HEK293 (cell line): ENCODE data around the gene CHCHD6.

Experiments
- CTCF ChIA-PET: fragments of 350-600 bp; formaldehyde crosslinking; extraction: SDS; loops from one replicate; lab custom pipeline; 2021; ENCODE audit warnings: antibody characterized with exemption; lab: Yijun Ruan, JAX
- POLR2A ChIA-PET: fragments of 300-600 bp; formaldehyde crosslinking; extraction: SDS; loops from one replicate; lab custom pipeline; 2020; ENCODE audit warnings: antibody characterized with exemption, inconsistent platforms; lab: Yijun Ruan, JAX
- H3K27ac ChIP-seq: fragments of 200-500 bp; sonication (Bioruptor generic); 2 replicates; pipeline ENCODE4 v1.5.1; 2014; ENCODE audit warnings: low read depth, low read length, control low read depth, inconsistent platforms; ENCODE audit errors: extremely low read depth
- H3K36me3 ChIP-seq, 2 experiments: fragments of 200-500 bp in 1 of 2; sonication (Bioruptor generic) in 1 of 2; 1 replicate in 1 of 2; 2 replicates in 1 of 2; pipeline ENCODE4 v1.5.1; 2014 to 2017; ENCODE audit warnings: inconsistent platforms in 2 of 2, low read length in 2 of 2; ENCODE audit not compliant: control insufficient read depth in 2 of 2, insufficient read depth in 1 of 2
- H3K4me1 ChIP-seq: fragments of 200-500 bp; sonication (Bioruptor generic); 2 replicates; pipeline ENCODE4 v1.5.1; 2014; ENCODE audit warnings: mild to moderate bottlenecking, low read length, inconsistent platforms; ENCODE audit not compliant: control insufficient read depth, insufficient read depth
- H3K4me3 ChIP-seq: 2 replicates; pipeline ENCODE4 v1.5.1; 2011; ENCODE audit warnings: low read depth, mild to moderate bottlenecking, control low read depth, low read length, moderate library complexity
- H3K9me3 ChIP-seq: fragments of 200-500 bp; sonication (Bioruptor generic); 2 replicates; pipeline ENCODE4 v1.5.1; 2014; ENCODE audit warnings: low read depth, low read length, inconsistent platforms; ENCODE audit not compliant: control insufficient read depth, insufficient read depth
- FEZF1 ChIP-seq: fragments of 450-650 bp; formaldehyde crosslinking; IDR thresholded peaks from 2 replicates; pipeline ENCODE4 v1.5.1; 2016; ENCODE audit warnings: missing biosample characterization, missing genetic modification characterization
- GFI1B ChIP-seq: fragments of 450-650 bp; formaldehyde crosslinking; IDR thresholded peaks from 2 replicates; pipeline ENCODE4 v1.5.1; 2016; ENCODE audit warnings: missing biosample characterization, missing genetic modification characterization
- HOXA7 ChIP-seq: sonication (generic); formaldehyde crosslinking; IDR thresholded peaks from 2 replicates; pipeline ENCODE4 v1.8.1; 2022; ENCODE audit warnings: missing genetic modification reagents, borderline replicate concordance
- KLF10 ChIP-seq: fragments of 450-650 bp; IDR thresholded peaks from 2 replicates; pipeline ENCODE4 v1.5.1; 2018; ENCODE audit warnings: missing biosample characterization, mild to moderate bottlenecking, missing genetic modification characterization
- RBAK ChIP-seq: fragments of 450-650 bp; formaldehyde crosslinking; IDR thresholded peaks from 2 replicates; pipeline ENCODE4 v1.5.1; 2016; ENCODE audit warnings: missing biosample characterization, missing genetic modification characterization
- REPIN1 ChIP-seq: fragments of 450-650 bp; formaldehyde crosslinking; IDR thresholded peaks from 2 replicates; pipeline ENCODE4 v1.5.1; 2017; ENCODE audit warnings: missing biosample characterization, missing genetic modification characterization, low read depth
- SP3 ChIP-seq: fragments of 450-650 bp; formaldehyde crosslinking; IDR thresholded peaks from 2 replicates; pipeline ENCODE4 v1.5.1; 2016; ENCODE audit warnings: missing biosample characterization, missing genetic modification characterization
- ZBTB17 ChIP-seq: fragments of 450-650 bp; formaldehyde crosslinking; IDR thresholded peaks from 2 replicates; pipeline ENCODE4 v1.5.1; 2016; ENCODE audit warnings: missing biosample characterization, missing genetic modification characterization
- ZEB2 ChIP-seq: fragments of 450-650 bp; formaldehyde crosslinking; IDR thresholded peaks from 2 replicates; pipeline ENCODE4 v1.5.1; 2016; ENCODE audit warnings: missing biosample characterization, missing genetic modification characterization
- ZIC2 ChIP-seq: fragments of 450-650 bp; formaldehyde crosslinking; IDR thresholded peaks from 2 replicates; pipeline ENCODE4 v1.5.1; 2016; ENCODE audit warnings: missing biosample characterization, missing genetic modification characterization
- ZNF112 ChIP-seq: fragments of 450-650 bp; formaldehyde crosslinking; IDR thresholded peaks from 2 replicates; pipeline ENCODE4 v1.5.0; 2017; ENCODE audit warnings: missing biosample characterization, missing genetic modification characterization
- ZNF16 ChIP-seq: fragments of 450-650 bp; formaldehyde crosslinking; IDR thresholded peaks from 2 replicates; pipeline ENCODE4 v1.5.1; 2016; ENCODE audit warnings: low read depth, missing biosample characterization, missing genetic modification characterization
- ZNF239 ChIP-seq: fragments of 450-650 bp; formaldehyde crosslinking; IDR thresholded peaks from 2 replicates; pipeline ENCODE4 v1.5.1; 2016; ENCODE audit warnings: missing biosample characterization, missing genetic modification characterization
- ZNF248 ChIP-seq: fragments of 450-650 bp; formaldehyde crosslinking; IDR thresholded peaks from 2 replicates; pipeline ENCODE4 v1.5.1; 2017; ENCODE audit warnings: missing biosample characterization, missing genetic modification characterization
- ZNF350 ChIP-seq: fragments of 450-650 bp; formaldehyde crosslinking; IDR thresholded peaks from 2 replicates; pipeline ENCODE4 v1.5.0; 2017; ENCODE audit warnings: missing biosample characterization, mild to moderate bottlenecking, missing genetic modification characterization
- ZNF354C ChIP-seq: fragments of 450-650 bp; formaldehyde crosslinking; IDR thresholded peaks from 2 replicates; pipeline ENCODE4 v1.5.1; 2016; ENCODE audit warnings: missing biosample characterization, missing genetic modification characterization, low read depth, borderline replicate concordance
- ZNF423 ChIP-seq: fragments of 450-650 bp; formaldehyde crosslinking; IDR thresholded peaks from 2 replicates; pipeline ENCODE4 v1.5.1; 2016; ENCODE audit warnings: missing biosample characterization, missing genetic modification characterization
- ZNF473 ChIP-seq: fragments of 450-650 bp; formaldehyde crosslinking; IDR thresholded peaks from 2 replicates; pipeline ENCODE4 v1.5.1; 2017; ENCODE audit warnings: missing biosample characterization, missing genetic modification characterization
- ZNF514 ChIP-seq: fragments of 450-650 bp; formaldehyde crosslinking; IDR thresholded peaks from 2 replicates; pipeline ENCODE4 v1.5.1; 2016; ENCODE audit warnings: missing biosample characterization, missing genetic modification characterization
- ZNF585B ChIP-seq: fragments of 450-650 bp; formaldehyde crosslinking; IDR thresholded peaks from 2 replicates; pipeline ENCODE4 v1.5.1; 2016; ENCODE audit warnings: missing biosample characterization, missing genetic modification characterization
- ZNF610 ChIP-seq: fragments of 450-650 bp; formaldehyde crosslinking; IDR thresholded peaks from 2 replicates; pipeline ENCODE4 v1.5.1; 2016; ENCODE audit warnings: missing biosample characterization, missing genetic modification characterization, borderline replicate concordance
- ZNF621 ChIP-seq: fragments of 450-650 bp; formaldehyde crosslinking; IDR thresholded peaks from 2 replicates; pipeline ENCODE4 v1.5.1; 2017; ENCODE audit warnings: missing biosample characterization, missing genetic modification characterization
- ZNF623 ChIP-seq: fragments of 450-650 bp; formaldehyde crosslinking; IDR thresholded peaks from 2 replicates; pipeline ENCODE4 v1.5.1; 2016; ENCODE audit warnings: missing biosample characterization, missing genetic modification characterization
- ZNF660 ChIP-seq: fragments of 450-650 bp; IDR thresholded peaks from 2 replicates; pipeline ENCODE4 v1.5.1; 2018; ENCODE audit warnings: missing biosample characterization, mild to moderate bottlenecking, missing genetic modification characterization
- ZNF664 ChIP-seq: fragments of 450-650 bp; formaldehyde crosslinking; IDR thresholded peaks from 2 replicates; pipeline ENCODE4 v1.5.1; 2016; ENCODE audit warnings: missing biosample characterization, missing genetic modification characterization
- ZNF747 ChIP-seq: fragments of 450-650 bp; formaldehyde crosslinking; IDR thresholded peaks from 2 replicates; pipeline ENCODE4 v1.5.1; 2016; ENCODE audit warnings: missing biosample characterization, missing genetic modification characterization
- ZNF791 ChIP-seq: fragments of 450-650 bp; formaldehyde crosslinking; IDR thresholded peaks from 2 replicates; pipeline ENCODE4 v1.5.1; 2016; ENCODE audit warnings: missing biosample characterization, missing genetic modification characterization
- TF ChIP-seq, protein P1 (sequence below): fragments of 450-650 bp; formaldehyde crosslinking; IDR thresholded peaks from 2 replicates; pipeline ENCODE4 v1.5.1; 2016; ENCODE audit warnings: missing biosample characterization, missing genetic modification characterization
- TF ChIP-seq, protein P2 (sequence below): fragments of 450-650 bp; formaldehyde crosslinking; IDR thresholded peaks from 2 replicates; pipeline ENCODE4 v1.5.1; 2016; ENCODE audit warnings: missing biosample characterization, missing genetic modification characterization, borderline replicate concordance
- TF ChIP-seq, protein P3 (sequence below): fragments of 450-650 bp; IDR thresholded peaks from 2 replicates; pipeline ENCODE4 v1.5.1; 2018; ENCODE audit warnings: missing biosample characterization, missing genetic modification characterization

The CHCHD6 gene

DNA sequence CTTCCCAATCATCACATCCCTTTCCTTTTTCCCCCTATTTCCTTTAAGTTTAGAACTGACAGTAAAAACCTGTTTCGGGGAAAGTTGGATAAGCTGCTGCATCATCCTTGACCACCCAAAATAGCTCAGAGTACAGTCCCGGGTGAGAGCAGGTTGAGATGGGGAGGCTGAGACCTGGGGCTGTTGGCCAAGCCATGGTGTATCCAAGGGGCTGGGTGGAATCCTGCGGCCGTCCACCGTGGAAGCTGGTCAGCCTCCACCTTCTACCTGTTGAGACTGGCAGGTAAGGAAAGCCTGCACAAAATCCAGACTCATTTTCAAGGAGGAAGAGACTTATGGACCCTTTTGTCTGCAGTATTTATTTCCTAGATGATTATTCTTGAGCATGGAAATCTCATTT is 150.6 kb downstream of the CHCHD6 start (continued):
- TF ChIP-seq, protein P1, sequence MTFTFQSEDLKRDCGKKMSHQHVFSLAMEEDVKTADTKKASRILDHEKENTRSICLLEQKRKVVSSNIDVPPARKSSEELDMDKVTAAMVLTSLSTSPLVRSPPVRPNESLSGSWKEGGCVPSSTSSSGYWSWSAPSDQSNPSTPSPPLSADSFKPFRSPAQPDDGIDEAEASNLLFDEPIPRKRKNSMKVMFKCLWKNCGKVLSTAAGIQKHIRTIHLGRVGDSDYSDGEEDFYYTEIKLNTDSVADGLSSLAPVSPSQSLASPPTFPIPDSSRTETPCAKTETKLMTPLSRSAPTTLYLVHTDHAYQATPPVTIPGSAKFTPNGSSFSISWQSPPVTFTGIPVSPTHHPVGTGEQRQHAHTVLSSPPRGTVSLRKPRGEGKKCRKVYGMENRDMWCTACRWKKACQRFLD (tag by site-specific recombination) = no peak

DNA sequence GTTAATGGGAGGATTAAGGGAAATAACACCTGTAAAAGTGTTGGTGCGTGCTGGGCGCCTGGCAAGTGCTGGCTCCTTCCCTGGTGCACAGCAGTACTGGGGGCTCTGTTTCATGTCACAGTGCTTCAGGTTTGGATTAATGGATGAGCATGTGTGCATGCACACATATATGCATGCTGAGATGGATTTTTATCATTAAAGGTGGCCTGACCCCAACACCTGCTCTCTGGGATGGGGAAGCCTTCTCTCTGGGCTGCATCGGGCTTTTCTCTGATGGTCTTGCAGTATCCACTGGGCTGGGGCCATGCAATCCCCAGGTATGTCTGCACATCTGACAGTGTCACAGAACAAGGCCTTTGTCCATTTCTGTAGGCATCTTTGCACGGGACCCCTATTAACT is 151.3 kb downstream of the CHCHD6 start:
- POLR2A ChIA-PET = no interaction called here
- TF ChIP-seq ZNF354C (no peak), ZNF585B (tag by site-specific recombination) (no peak), REPIN1 (tag by site-specific recombination) (no peak), KLF10 (no peak), RBAK (tag by site-specific recombination) (no peak), ZEB2 (tag by site-specific recombination) (no peak), ZNF239 (tag by site-specific recombination) (no peak), ZNF112 (tag by site-specific recombination) (no peak), ZNF664 (no peak), FEZF1 (tag by site-specific recombination) (no peak), ZNF423 (no peak), ZNF473 (tag by site-specific recombination) (no peak), ZNF16 (tag by site-specific recombination) (no peak), ZIC2 (tag by site-specific recombination) (no peak)
- TF ChIP-seq, all 188 proteins: peak for 0
- Histone ChIP-seq H3K4me3 (no peak overlapping the region), H3K27ac (no peak overlapping the region), H3K9me3 (no peaks in the 10 kb centered on the region), H3K4me1 (no peaks in the 10 kb centered on the region), H3K36me3 (no peaks in the 10 kb centered on the region)
- CTCF ChIA-PET = no interaction called here

DNA sequence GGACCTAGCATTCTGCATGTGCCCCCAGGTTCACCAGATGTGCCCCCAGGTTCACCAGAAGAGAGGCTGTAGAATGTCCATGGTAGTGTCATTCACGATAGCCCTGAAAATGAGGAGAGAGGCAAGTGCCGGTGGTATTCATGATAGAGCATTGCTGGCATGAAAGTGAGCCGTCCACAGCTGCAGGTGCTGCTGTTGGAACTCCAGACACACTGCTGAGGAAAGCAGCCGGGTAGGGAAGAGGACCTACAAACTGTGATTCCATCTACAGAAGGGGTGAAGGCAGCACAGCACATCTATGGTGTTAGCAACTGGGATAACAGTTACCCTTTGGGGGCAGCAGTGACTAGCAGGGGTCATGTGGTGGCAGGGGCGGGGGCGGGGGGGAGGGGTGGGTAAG is 153.9 kb downstream of the CHCHD6 start:
- ChIA-PET POLR2A (no interaction called here), CTCF (no interaction called here)
- Histone ChIP-seq H3K4me1 (no peaks in the 10 kb centered on the region), H3K36me3 (no peaks in the 10 kb centered on the region), H3K9me3 (no peaks in the 10 kb centered on the region), H3K4me3 (no peak overlapping the region), H3K27ac (no peak overlapping the region)
- no peak for TF ChIP-seq ZNF621 (tag by site-specific recombination)
- no peak for TF ChIP-seq ZNF660
- TF ChIP-seq ZNF610 (tag by site-specific recombination) = no peak

DNA sequence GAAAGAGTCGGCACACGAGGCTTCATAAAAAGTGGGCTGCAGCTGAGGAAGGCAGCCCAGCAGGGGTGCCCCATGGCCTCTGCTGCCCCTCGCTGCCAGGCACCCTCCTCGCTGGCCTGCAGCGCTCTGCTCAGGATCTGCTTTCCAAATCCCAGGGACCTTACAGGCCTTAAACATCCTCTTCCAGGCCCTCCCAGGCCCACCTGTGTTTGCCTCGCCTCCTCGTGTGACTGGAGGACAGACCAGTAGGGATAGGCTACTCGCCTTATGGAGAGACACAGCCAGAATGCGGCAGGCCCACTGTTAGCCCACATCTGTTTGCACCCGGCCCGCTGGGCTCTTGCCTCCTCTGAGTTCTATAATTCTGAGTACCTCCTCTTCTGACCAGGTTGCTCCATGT is 154.4 kb downstream of the CHCHD6 start:
- POLR2A ChIA-PET = no interaction called here
- TF ChIP-seq ZNF248 = no peak
- no peak for TF ChIP-seq ZNF791 (tag by site-specific recombination)
- no peak for TF ChIP-seq ZBTB17
- no peak for TF ChIP-seq HOXA7
- no peak for TF ChIP-seq ZNF350 (tag by site-specific recombination)
- TF ChIP-seq, protein P2, sequence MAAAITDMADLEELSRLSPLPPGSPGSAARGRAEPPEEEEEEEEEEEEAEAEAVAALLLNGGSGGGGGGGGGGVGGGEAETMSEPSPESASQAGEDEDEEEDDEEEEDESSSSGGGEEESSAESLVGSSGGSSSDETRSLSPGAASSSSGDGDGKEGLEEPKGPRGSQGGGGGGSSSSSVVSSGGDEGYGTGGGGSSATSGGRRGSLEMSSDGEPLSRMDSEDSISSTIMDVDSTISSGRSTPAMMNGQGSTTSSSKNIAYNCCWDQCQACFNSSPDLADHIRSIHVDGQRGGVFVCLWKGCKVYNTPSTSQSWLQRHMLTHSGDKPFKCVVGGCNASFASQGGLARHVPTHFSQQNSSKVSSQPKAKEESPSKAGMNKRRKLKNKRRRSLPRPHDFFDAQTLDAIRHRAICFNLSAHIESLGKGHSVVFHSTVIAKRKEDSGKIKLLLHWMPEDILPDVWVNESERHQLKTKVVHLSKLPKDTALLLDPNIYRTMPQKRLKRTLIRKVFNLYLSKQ (tag by site-specific recombination) = no peak
- TF ChIP-seq, protein P3, sequence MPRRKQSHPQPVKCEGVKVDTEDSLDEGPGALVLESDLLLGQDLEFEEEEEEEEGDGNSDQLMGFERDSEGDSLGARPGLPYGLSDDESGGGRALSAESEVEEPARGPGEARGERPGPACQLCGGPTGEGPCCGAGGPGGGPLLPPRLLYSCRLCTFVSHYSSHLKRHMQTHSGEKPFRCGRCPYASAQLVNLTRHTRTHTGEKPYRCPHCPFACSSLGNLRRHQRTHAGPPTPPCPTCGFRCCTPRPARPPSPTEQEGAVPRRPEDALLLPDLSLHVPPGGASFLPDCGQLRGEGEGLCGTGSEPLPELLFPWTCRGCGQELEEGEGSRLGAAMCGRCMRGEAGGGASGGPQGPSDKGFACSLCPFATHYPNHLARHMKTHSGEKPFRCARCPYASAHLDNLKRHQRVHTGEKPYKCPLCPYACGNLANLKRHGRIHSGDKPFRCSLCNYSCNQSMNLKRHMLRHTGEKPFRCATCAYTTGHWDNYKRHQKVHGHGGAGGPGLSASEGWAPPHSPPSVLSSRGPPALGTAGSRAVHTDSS (tag by site-specific recombination) = no peak
- TF ChIP-seq ZNF621 (tag by site-specific recombination) = no peak
- no peak for TF ChIP-seq SP3 (tag by site-specific recombination)
- no peak for TF ChIP-seq ZNF747 (tag by site-specific recombination)
- TF ChIP-seq ZNF623 = no peak
- no peak for TF ChIP-seq GFI1B (tag by site-specific recombination)
- no peak for TF ChIP-seq ZNF660
- TF ChIP-seq ZNF514 = no peak

More for the DNA sequence above, 154.4 kb downstream of the CHCHD6 start:
- no peaks in the 10 kb centered on the region for H3K36me3 ChIP-seq
- no peak overlapping the region for H3K4me3 ChIP-seq
- no peaks in the 10 kb centered on the region for H3K4me1 ChIP-seq
- H3K27ac ChIP-seq = no peak overlapping the region
- no peaks in the 10 kb centered on the region for H3K9me3 ChIP-seq
- CTCF ChIA-PET = no interaction called here
